Measurements from ENCODE around the gene RPTOR. TPM values are rescaled to one million over a fixed set of nuclear protein-coding genes. Genes with fewer than 3 reads are reported as not detected.
"Not testable (repeated sequence)": the region's sequence is repeated elsewhere in the genome, so short reads cannot be mapped to it uniquely, and the experiment has no call there.

RPTOR gene
- total RNA-seq, 1 donor from 2014 or later, result 66.7 TPM

GRCh38 chr17:80698297-80698696, 153.7 kb downstream of the RPTOR start:
- H3K4me1 Mint-ChIP-seq (ENCODE audit: low read depth), result peaks cover 64% of the 10 kb centered on the region

GRCh38 chr17:80699205-80699604, 154.6 kb downstream of the RPTOR start:
- Mint-ChIP-seq H3K27ac (peak overlapping the region; percentile 13), H3K4me1 (ENCODE audit: low read depth) (peaks cover 73% of the 10 kb centered on the region), H3K9me3 (peaks cover 24% of the 10 kb centered on the region), H3K36me3 (ENCODE audit: low read depth) (peaks cover 34% of the 10 kb centered on the region)
- DNase-seq (ENCODE audit: low spot score); intact Hi-C loops (cut with micrococcal nuclease); H3K4me3 Mint-ChIP-seq; H3K27me3 Mint-ChIP-seq (ENCODE audit: insufficient read depth): not testable (repeated sequence)

More at GRCh38 chr17:80698297-80698696, 153.7 kb downstream of the RPTOR start:
- no peak overlapping the region for H3K27ac Mint-ChIP-seq
- H3K27me3 Mint-ChIP-seq (ENCODE audit: insufficient read depth), result no peaks in the 10 kb centered on the region
- intact Hi-C loops (cut with micrococcal nuclease), result no loop called here
- H3K4me3 Mint-ChIP-seq, result no peak overlapping the region
- H3K9me3 Mint-ChIP-seq, result peaks cover 20% of the 10 kb centered on the region
- no peak for DNase-seq (ENCODE audit: low spot score)
- H3K36me3 Mint-ChIP-seq (ENCODE audit: low read depth), result peaks cover 29% of the 10 kb centered on the region

- intact Hi-C loops (cut with micrococcal nuclease), result loop anchor here (5.0 kb wide), 1 partner anchor 34 kb away; no protein-coding TSS in a partner anchor
- H3K27ac Mint-ChIP-seq, result no peak overlapping the region
- no peaks in the 10 kb centered on the region for H3K27me3 Mint-ChIP-seq (ENCODE audit: insufficient read depth)
- DNase-seq (ENCODE audit: low spot score), result no peak
- peaks cover 70% of the 10 kb centered on the region for H3K4me1 Mint-ChIP-seq (ENCODE audit: low read depth)
- peaks cover 24% of the 10 kb centered on the region for H3K9me3 Mint-ChIP-seq
- no peak overlapping the region for H3K4me3 Mint-ChIP-seq
- peaks cover 44% of the 10 kb centered on the region for H3K36me3 Mint-ChIP-seq (ENCODE audit: low read depth)
Observed at GRCh38 chr17:80701730-80702129, 157.1 kb downstream of the RPTOR start.

GRCh38 chr17:80702315-80703141, 157.9 kb downstream of the RPTOR start:
- intact Hi-C loops (cut with micrococcal nuclease), result loop anchor here (5.0 kb wide), 1 partner anchor 35 kb away; no protein-coding TSS in a partner anchor
- Mint-ChIP-seq H3K4me1 (ENCODE audit: low read depth) (peaks cover 69% of the 10 kb centered on the region), H3K36me3 (ENCODE audit: low read depth) (peaks cover 42% of the 10 kb centered on the region), H3K27me3 (ENCODE audit: insufficient read depth) (no peaks in the 10 kb centered on the region), H3K4me3 (peak overlapping the region; percentile 19), H3K27ac (peak overlapping the region; percentile 90), H3K9me3 (peaks cover 24% of the 10 kb centered on the region)
- no peak for DNase-seq (ENCODE audit: low spot score)

DNA sequence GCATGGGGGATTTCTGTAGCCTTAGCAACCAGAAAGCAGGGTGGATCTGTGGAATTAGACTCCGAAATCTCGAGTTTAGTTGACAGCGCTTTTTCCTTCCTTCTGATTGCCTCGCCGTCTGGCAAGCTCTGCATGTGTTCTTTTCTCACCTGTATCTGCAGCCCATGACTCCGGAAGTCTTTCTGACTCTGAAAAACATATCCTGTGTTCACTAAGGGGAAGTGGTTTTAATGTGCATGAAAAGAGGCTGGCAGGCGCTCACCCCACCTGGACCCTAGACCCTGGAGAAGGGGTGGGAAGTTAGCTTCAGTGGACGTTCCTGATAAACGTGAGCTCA, 158.5 kb downstream of the RPTOR start:
- intact Hi-C loops (cut with micrococcal nuclease), result loop anchor here (5.0 kb wide), 1 partner anchor 36 kb away; no protein-coding TSS in a partner anchor
- Mint-ChIP-seq H3K9me3 (peaks cover 24% of the 10 kb centered on the region), H3K27me3 (ENCODE audit: insufficient read depth) (no peaks in the 10 kb centered on the region), H3K27ac (peak overlapping the region; percentile 90), H3K4me1 (ENCODE audit: low read depth) (peaks cover 70% of the 10 kb centered on the region), H3K4me3 (peak overlapping the region; percentile 62), H3K36me3 (ENCODE audit: low read depth) (peaks cover 46% of the 10 kb centered on the region)
- DNase-seq (ENCODE audit: low spot score), result peak; percentile 34

GRCh38 chr17:80704381-80704819, 159.8 kb downstream of the RPTOR start:
- H3K9me3 Mint-ChIP-seq, result peaks cover 24% of the 10 kb centered on the region
- intact Hi-C loops (cut with micrococcal nuclease), result loop anchor here (5.0 kb wide), 1 partner anchor 37 kb away; no protein-coding TSS in a partner anchor
- DNase-seq (ENCODE audit: low spot score), result no peak
- H3K4me3 Mint-ChIP-seq, result peak overlapping the region; percentile 32
- H3K36me3 Mint-ChIP-seq (ENCODE audit: low read depth), result peaks cover 53% of the 10 kb centered on the region
- peak overlapping the region; percentile 46 for H3K27ac Mint-ChIP-seq
- H3K4me1 Mint-ChIP-seq (ENCODE audit: low read depth), result peaks cover 82% of the 10 kb centered on the region
- H3K27me3 Mint-ChIP-seq (ENCODE audit: insufficient read depth), result no peaks in the 10 kb centered on the region

DNA sequence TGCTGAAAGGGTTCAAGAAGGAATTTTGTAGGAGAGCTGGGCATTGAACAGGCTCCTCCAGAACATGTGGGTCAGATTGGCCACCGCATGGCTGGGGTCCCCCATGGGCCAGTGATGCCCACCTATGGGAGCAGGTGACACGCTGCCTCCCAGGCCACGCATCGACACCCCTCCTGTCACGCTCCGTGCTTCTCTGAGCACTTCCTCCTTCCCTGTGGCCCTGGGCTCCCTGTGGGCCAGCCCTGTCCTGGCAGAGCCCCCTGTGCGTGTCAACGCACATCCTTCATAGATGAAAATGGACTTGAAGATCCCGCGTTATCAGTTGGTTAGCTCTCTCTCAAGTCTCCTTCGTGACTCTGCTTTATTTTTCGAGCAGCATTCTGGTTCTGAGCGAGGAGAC, 160.3 kb downstream of the RPTOR start:
- peaks cover 22% of the 10 kb centered on the region for H3K9me3 Mint-ChIP-seq
- intact Hi-C loops (cut with micrococcal nuclease), result loop anchor here (5.0 kb wide), 1 partner anchor 38 kb away; no protein-coding TSS in a partner anchor
- H3K36me3 Mint-ChIP-seq (ENCODE audit: low read depth), result peaks cover 56% of the 10 kb centered on the region
- peaks cover 85% of the 10 kb centered on the region for H3K4me1 Mint-ChIP-seq (ENCODE audit: low read depth)
- no peak for DNase-seq (ENCODE audit: low spot score)
- H3K27me3 Mint-ChIP-seq (ENCODE audit: insufficient read depth), result no peaks in the 10 kb centered on the region
- H3K27ac Mint-ChIP-seq, result no peak overlapping the region
- H3K4me3 Mint-ChIP-seq, result no peak overlapping the region

- Mint-ChIP-seq H3K27ac (peak overlapping the region; percentile 70), H3K9me3 (peaks cover 12% of the 10 kb centered on the region), H3K27me3 (ENCODE audit: insufficient read depth) (no peaks in the 10 kb centered on the region), H3K36me3 (ENCODE audit: low read depth) (peaks cover 52% of the 10 kb centered on the region), H3K4me3 (no peak overlapping the region), H3K4me1 (ENCODE audit: low read depth) (peaks cover 88% of the 10 kb centered on the region)
- intact Hi-C loops (cut with micrococcal nuclease), result no loop called here
- DNase-seq (ENCODE audit: low spot score), result no peak
Observed at GRCh38 chr17:80705988-80706387, 161.3 kb downstream of the RPTOR start.

DNA sequence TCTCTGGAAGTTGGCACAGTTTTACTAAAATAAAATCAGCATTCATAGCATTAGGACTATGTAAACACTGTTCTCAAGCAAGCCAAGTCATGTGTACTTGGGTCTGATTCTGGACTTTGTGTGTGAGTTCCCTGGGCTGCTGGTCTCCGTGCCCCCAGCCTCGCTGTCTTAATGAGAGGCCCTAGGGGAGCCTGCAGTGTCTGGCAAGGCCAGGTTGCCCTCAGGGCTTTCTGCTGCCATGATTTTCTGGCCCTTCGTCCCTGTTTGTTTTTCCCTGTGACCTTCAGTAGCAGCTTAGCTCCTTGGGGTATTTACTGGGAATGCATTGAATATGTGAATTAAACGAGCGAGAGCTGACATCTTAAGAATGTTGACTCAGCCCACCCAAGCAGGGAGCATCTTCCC, 161.8 kb downstream of the RPTOR start:
- no peak for DNase-seq (ENCODE audit: low spot score)
- Mint-ChIP-seq H3K27me3 (ENCODE audit: insufficient read depth) (no peaks in the 10 kb centered on the region), H3K9me3 (peaks cover 12% of the 10 kb centered on the region), H3K4me3 (no peak overlapping the region), H3K36me3 (ENCODE audit: low read depth) (peaks cover 55% of the 10 kb centered on the region), H3K4me1 (ENCODE audit: low read depth) (peaks cover 92% of the 10 kb centered on the region), H3K27ac (peak overlapping the region; percentile 6)
- intact Hi-C loops (cut with micrococcal nuclease), result no loop called here

DNA sequence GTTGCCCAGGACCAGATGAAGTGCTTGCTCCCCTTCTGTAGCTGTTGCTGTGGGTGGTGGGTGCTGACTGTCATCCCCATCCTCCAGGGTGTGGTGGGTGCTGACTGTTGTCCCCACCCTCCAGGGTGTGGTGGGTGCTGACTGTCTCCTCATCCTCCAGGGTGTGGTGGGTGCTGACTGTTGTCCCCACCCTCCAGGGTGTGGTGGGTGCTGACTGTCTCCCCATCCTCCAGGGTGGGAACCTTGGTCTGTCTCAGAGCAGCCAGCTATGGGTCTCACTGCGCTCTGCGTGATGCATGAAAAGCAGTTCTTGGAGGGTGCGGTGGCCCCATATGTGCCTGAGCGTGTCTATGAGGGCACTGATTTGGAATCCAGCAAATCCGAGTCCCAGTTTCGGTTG, 163.8 kb downstream of the RPTOR start:
- peaks cover 91% of the 10 kb centered on the region for H3K4me1 Mint-ChIP-seq (ENCODE audit: low read depth)
- H3K4me3 Mint-ChIP-seq, result no peak overlapping the region
- intact Hi-C loops (cut with micrococcal nuclease), result no loop called here
- H3K9me3 Mint-ChIP-seq, result peaks cover 2% of the 10 kb centered on the region
- H3K27ac Mint-ChIP-seq, result no peak overlapping the region
- no peak for DNase-seq (ENCODE audit: low spot score)
- H3K36me3 Mint-ChIP-seq (ENCODE audit: low read depth), result peaks cover 55% of the 10 kb centered on the region
- no peaks in the 10 kb centered on the region for H3K27me3 Mint-ChIP-seq (ENCODE audit: insufficient read depth)

GRCh38 chr17:80709090-80709695, 164.6 kb downstream of the RPTOR start:
- no peaks in the 10 kb centered on the region for H3K27me3 Mint-ChIP-seq (ENCODE audit: insufficient read depth)
- H3K4me1 Mint-ChIP-seq (ENCODE audit: low read depth), result peaks cover 86% of the 10 kb centered on the region
- peak overlapping the region; percentile 23 for H3K27ac Mint-ChIP-seq
- H3K9me3 Mint-ChIP-seq, result no peaks in the 10 kb centered on the region
- H3K36me3 Mint-ChIP-seq (ENCODE audit: low read depth), result peaks cover 50% of the 10 kb centered on the region
- intact Hi-C loops (cut with micrococcal nuclease), result no loop called here
- no peak for DNase-seq (ENCODE audit: low spot score)
- H3K4me3 Mint-ChIP-seq, result peak overlapping the region; percentile 19

DNA sequence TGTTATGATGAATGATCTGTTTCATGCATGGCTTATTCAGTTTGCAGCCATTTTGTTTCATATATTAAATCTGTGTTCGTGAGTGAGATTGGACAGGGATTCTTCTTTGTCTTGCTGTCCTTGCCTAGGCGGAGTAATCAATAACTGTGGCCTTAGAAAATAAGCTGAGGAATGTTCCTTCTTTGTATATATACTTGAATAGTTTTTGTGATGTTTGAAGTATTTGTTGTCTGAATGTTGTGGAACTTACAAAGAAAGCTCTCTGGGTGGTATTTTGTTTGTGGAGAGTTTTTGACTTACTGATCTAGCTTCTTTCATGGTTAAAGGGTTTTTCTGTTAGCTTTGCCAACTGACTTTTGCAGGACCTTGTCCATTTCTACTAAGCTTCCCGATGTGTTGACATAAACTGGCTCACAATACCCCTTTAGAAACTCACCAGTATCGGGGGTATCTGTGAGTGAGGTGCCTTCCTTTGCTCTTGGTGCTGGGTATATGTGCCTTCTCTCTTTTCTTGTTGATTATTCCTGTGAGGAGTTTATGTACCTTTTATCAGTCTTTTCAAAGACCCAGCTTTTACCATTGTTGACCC, 166.2 kb downstream of the RPTOR start:
- H3K4me3 Mint-ChIP-seq, result peak overlapping the region; percentile 9
- no peaks in the 10 kb centered on the region for H3K27me3 Mint-ChIP-seq (ENCODE audit: insufficient read depth)
- intact Hi-C loops (cut with micrococcal nuclease), result no loop called here
- no peaks in the 10 kb centered on the region for H3K9me3 Mint-ChIP-seq
- no peak overlapping the region for H3K27ac Mint-ChIP-seq
- no peak for DNase-seq (ENCODE audit: low spot score)
- H3K36me3 Mint-ChIP-seq (ENCODE audit: low read depth), result peaks cover 50% of the 10 kb centered on the region
- H3K4me1 Mint-ChIP-seq (ENCODE audit: low read depth), result peaks cover 74% of the 10 kb centered on the region

- Mint-ChIP-seq H3K9me3 (no peaks in the 10 kb centered on the region), H3K27me3 (ENCODE audit: insufficient read depth) (no peaks in the 10 kb centered on the region), H3K27ac (peak overlapping the region; percentile 21), H3K4me1 (ENCODE audit: low read depth) (peaks cover 74% of the 10 kb centered on the region), H3K4me3 (peak overlapping the region; percentile 39), H3K36me3 (ENCODE audit: low read depth) (peaks cover 54% of the 10 kb centered on the region)
- no peak for DNase-seq (ENCODE audit: low spot score)
- intact Hi-C loops (cut with micrococcal nuclease), result no loop called here
Observed at GRCh38 chr17:80712089-80712488, 167.5 kb downstream of the RPTOR start.

Measured in activated T-helper 1 cell treated with anti-CD3 and anti-CD28 coated beads, Interleukin-12 subunit alpha, Interleukin-12 subunit beta, Interleukin-2, Interleukin-4 antibody, amounts not matched to agents 30 ng/mL and 10 ng/mL and 1 ng/mL, durations not matched to agents 14 hours and 24 hours and 36 hours (primary cell).